HG03175 (cell line): ENCODE data around the gene NAA16.
"Not testable (repeated sequence)": the region's sequence is repeated elsewhere in the genome, so short reads cannot be mapped to it uniquely, and the experiment has no call there.

Experiments used
- ATAC-seq: cut with Tn5 transposase; IDR thresholded peaks from one replicate; pipeline ENCODE4 v1.9.1; 2021; ENCODE audit warnings: mild to moderate bottlenecking, moderate library complexity; ENCODE audit not compliant: unreplicated experiment

The NAA16 gene

DNA sequence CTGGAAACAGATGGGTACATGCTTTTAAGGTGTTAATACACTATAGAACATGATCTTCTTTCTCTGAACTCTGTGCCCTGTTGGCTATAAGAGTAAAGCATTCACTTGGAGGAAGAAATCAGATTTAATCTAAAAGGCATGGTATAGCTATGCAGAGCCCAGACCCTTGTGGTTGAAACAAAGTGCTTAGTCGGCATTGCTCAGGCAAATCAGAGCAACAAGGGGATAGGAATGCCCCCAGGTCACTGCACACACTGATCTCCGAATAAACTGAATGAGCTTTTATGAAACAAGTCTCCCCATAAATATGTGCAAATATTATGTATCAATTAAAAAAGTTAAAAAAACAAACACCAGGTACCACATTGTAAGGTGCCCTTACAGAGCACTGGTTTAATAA is 94.3 kb downstream of the NAA16 start:
- ATAC-seq = no peak

DNA sequence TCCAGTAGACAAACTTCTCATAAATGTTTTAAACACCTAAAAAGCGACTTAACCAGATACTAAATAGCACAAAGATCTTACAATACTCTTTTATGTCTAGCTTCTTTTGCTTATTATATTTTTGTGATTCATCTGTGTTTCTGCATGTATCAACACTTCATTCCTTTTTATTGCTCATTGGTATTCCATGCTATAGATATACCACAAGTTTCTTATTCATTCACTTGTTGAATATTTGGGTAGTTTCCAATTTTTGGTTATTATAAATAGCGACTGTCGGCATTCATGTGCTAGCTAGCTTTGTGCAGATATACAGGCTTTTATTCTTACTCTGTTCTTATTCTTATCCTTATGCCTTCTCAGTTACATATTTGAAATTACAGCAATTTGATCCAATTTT is 96.3 kb downstream of the NAA16 start:
- no peak for ATAC-seq

DNA sequence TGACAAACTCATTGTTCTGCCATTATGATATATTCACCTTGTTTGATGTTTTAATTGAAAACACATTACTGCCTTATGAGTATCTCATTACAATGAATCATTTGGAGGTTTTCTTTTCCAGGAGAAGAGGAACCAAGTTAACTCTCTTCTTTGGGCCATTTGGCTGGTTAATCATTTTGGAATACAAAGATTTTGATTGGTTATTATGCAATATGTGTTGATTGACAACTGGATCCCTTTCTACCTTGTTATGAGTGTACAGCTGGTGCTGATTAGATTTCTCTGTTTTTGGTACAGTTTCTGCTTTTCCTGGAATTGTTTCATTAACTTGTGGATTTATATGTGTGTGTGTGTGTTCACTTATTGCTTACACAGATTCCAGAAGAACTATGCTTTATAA is 97.1 kb downstream of the NAA16 start:
- ATAC-seq = no peak

DNA sequence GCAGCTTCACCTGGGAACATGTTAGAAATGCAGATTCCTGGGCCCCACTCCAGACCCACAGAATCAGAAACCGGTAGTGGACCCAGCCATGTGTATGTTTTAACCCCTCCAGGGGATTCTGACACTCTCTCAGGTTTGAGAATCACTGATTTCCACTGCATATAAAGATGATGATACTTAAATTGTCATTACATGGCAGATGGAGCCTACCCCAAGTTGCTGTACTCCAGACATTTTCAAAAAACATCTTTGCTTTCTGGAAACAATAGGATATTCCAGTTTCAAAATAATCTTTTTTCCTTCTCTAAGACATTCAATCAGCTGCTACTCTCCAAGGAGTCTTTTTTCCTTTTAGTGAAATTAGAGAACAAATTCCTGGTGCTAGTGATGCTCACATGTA is 97.7 kb downstream of the NAA16 start:
- ATAC-seq = no peak

DNA sequence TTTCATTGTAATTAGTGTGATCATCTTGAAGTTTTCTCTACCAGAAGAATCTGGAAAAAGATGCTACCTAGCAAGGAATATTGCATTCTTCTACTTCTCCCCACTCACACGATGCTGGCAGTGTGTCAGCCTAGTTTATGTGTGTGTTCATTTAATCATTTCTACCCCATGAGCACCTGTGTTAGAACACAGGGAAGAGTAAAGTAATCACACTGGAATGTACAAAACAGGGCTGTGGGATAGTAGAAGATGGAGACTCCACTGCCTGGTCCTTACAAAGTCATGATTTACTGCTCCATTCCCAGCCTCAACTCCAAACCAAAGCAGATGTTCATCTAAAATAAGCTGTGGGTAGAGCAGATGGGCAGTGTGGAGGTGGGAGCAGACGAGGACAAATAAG is 98.5 kb downstream of the NAA16 start:
- ATAC-seq = no peak

DNA sequence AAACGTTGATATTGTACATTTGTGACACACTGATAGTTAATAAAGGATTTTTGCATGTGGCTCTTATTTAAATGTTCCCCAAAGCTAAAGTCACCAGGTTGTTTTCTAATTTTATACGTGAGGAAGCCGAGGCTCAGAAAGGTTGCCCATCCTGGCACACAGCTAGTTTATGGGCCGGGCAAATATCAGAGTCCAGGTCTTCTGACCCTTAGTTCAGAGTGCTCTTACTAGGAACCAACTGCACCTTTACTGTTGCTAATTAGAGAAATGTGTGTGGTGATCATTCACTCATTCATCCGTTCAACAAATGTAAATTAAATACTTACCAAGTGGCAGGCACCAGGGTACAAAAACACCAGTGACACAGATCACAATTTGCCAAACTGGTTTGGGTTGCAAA is 100.0 kb downstream of the NAA16 start:
- no peak for ATAC-seq

DNA sequence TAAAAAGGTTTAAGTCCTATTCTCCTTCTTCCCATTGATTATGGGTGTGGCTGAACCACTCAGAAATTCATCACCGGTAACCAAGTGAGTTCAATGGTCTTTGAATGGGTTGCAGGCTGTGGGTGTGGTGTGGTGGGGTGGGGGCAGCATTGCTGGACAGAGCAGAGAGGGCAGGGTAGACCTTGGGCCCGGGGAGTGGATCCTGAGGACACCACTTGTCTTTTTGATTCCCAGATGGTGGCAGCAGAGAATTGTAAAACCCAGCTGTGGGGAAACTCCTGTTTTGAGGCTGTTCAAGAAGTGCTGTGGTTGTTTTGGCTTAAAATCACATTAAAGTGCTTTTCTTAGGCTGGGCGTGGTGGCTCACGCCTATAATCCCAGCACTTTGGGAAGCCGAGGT is 100.5 kb downstream of the NAA16 start:
- ATAC-seq = no peak

DNA sequence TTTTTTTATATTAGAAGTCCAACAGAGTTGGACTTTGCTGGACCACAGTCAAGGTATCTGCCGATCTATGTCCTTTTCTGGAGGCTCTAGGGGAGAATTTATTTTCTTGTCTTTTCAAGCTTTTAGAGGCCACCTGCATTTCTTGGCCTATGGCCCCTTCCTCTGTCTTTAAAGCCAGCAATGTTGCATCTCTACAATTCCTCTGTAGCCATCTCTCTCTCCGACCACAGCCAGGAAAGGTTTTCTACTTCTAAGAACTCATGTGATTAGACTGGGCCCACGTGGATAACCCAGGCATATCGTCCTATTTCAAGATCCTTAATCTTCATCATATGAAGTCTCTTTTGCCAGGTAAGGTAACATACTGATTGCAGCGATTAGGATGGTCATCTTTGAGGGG is 102.8 kb downstream of the NAA16 start:
- no peak for ATAC-seq

DNA sequence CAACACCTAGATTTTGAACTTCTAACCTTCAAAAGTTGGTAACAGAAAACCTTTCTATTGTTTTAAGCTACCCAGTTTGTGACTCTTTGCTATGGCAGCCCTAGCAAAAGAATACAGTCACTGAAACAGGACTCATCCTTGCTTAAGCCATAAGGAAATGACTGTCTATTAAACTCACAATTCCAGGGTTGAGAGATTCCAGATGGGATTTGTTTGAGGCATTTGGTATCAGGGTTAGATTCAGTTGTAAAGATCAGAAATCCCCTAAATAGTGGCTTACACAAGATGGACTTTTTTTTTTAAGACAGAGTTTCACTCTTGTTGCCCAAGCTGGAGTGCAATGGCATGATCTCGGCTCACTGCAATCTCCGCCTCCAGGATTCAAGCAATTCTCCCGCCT is 105.2 kb downstream of the NAA16 start:
- no peak for ATAC-seq

DNA sequence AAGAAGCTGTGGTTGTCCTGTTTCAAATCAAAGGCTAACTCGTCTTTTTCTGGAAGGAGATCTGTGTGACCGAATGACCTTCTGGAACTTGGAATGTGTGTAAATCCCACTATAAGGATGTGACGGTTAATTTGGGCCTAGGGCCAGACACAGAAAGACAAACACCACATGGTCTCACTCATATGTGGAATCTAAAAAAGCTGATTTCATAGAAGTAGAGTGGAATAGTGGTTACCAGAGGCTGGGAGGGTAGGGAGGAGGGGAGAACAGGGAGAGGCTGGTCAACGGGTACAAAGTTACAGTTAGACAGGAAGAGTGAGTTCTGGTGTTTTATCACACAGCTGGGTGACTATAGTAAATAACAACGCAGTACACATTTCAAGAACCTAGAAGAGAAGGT is 107.0 kb downstream of the NAA16 start:
- ATAC-seq = no peak

DNA sequence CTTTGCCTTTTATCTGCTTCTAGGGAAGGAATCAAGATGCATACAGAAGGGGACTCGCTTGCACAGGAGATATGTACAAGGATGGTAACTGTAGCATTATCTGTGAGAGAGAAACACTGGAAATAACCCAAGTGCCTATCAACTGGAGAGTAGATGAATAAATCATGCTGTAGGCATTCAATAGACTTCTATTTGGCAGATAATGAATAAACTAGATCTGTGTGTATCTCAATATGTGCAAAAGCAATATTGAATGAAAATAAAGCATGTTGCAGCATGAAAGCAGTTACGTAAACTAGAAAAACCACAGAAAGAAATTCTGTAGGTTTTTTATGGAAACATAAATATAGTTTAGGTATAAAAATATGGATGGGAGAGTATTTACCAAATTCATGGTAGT is 107.7 kb downstream of the NAA16 start:
- ATAC-seq = no peak

DNA sequence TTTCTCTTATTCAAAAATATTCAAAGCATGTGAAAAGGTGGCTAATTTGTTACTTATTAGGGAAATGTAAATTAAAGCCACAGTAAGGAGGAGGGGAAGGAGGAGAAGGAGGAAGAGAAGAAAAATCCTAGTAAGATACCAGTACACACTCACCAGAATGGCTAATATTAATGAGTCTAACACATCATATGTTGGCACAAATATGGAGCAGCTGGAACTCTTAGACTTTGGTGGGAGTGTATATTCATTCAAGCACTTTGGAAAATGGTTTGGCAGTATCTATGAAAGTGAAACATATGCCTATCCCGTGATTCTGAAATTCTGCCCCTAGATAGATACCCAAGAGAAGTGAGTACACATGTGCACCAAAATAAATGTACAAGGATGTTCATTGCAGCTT is 108.1 kb downstream of the NAA16 start:
- no peak for ATAC-seq

DNA sequence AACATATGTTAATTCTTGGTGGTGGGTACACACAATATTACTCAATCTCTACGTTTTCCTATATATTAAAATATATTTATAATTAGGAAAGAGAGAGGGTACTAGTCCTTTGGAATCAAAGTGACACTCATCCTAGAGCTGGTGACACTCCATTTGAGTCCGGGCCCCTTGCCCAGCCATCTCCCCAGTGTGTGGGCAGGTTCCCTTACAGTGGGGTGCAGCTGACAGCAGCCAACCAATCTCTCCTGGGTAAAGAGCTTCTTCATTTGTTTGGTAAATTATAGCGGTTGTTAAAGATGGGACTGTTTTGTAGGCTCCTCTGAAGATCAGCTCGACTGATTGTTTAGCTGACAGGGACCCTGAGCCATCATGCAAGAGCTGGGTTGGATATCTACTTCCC is 109.1 kb downstream of the NAA16 start:
- no peak for ATAC-seq

DNA sequence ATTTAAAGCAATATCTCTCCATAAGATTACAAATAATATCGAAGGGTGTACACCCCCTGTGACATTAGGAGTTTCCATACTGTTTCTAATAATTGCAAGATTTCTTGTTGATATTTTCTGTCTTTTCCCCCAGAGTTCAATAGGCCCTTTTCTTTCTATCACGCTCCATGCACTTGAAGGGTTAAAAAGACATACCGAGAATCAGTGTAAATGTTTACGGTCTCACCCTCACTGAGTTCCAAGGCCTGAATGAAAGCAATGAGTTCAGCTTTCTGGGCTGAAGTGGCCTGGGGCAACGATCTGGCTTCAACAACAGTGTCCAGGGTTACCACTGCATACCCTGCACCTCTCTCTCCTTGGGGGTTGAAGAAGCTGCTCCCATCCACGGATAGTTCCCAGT is 110.3 kb downstream of the NAA16 start:
- ATAC-seq = not testable (repeated sequence)

DNA sequence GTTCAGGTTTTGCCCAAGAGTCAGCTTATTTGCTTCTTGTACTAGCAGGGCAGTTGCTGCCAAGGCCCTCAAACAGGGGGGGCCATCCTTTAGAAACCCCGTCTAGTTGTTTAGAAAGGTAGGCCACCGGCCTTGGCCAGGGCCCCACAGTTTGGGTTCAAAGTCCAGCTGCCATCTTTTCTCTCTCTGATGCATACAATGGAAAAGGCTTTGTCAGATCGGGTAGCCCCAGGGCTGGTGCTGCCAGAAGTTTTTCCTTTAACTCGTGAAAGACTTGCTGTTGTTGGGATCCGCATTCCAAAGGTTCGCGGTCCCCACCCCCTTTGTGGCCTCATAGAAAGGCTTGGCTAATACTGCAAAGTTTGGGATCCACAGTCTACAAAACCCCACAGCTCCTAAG is 110.9 kb downstream of the NAA16 start:
- ATAC-seq = not testable (repeated sequence)

DNA sequence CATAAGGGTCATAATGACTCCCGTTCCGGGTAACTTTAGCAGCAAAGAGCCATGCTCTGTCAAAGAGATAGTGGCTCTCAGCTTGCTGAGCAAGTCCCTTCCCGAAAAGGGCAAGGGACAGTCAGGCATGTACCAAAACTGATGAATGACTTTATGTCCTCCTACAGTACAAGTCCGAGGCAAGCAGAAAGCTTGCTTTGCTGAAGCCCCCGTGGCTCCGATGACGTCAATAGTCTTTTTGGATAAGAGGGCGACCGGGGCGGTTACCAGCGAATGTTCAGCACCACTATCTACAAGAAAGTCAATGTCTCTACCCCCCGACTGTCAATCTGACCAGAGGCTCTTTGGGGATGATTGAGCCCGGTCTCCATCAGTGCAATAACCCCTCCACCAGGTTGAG is 112.2 kb downstream of the NAA16 start:
- ATAC-seq = not testable (repeated sequence)

DNA sequence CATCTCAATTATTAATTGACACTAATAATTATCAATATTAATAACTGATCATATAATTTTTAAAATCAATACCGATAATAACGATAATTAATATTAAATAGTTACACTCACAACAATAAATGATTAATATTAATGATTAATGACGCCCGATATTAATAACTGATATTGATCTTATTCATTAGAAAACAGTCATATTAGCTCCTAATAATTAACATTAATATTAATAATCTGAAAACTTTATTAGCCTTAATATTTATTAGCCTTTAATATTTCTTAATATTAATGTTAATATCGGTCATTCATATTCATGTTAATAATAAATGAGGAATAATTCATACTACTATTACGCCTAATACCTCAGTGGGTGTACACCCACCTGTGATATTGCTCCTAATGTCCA is 113.6 kb downstream of the NAA16 start:
- ATAC-seq = not testable (repeated sequence)

DNA sequence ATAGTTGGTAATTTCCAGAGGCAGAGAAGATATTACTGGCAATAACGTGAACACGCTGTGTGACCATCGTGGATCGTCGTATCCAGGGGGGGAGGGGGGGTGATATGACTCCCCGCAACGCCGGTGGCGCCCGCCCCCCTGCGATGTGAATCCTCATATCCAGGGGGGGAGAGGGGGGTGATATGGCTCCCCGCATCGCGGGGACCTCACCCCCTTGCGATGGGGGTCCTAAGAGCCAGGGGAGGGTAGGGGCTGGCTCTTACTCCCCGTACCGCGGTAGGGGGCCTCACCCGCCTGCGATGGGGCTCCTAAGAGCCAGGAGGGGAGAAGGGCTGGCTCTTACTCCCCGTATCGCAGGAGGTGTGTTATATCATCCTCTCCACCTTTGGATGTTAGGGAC is 115.0 kb downstream of the NAA16 start:
- ATAC-seq = no peak
